ENCODE results near the gene SSTR3.

- TF ChIP-seq EP300 (IDR thresholded peaks at IDR 0.05) (no peak), CTCF (IDR thresholded peaks at IDR 0.05) (no peak), POLR2AphosphoS5 (IDR thresholded peaks at IDR 0.05) (no peak), POLR2A (IDR thresholded peaks at IDR 0.05) (no peak)
These were observed 1.9 kb upstream of the SSTR3 start for GRCh38 chr22:37213941-37214730.

Data from sigmoid colon (tissue), 4 donors.